Adrenal gland (tissue), 12 donors: Measurements from ENCODE around the gene KCNT1. TPM values are rescaled to one million over a fixed set of nuclear protein-coding genes. Genes with fewer than 3 reads are reported as not detected.

Source experiments
- DNase-seq, 7 donors: peaks; one replicate each; pipeline ENCODE4 v3.0.0-alpha.2; 2019 to 2020
- H3K27ac ChIP-seq, 5 donors: fragments of 200-600 bp; sonication (generic) in 4 of 5; 1 replicate in 3 of 5; 2 replicates in 2 of 5; pipeline versions ENCODE4 v1.5.1 to v1.8.0; 2016 to 2020; ENCODE audit warnings: mild to moderate bottlenecking in 1 of 5
- H3K27me3 ChIP-seq: fragments of 200-600 bp; 2 replicates; pipeline ENCODE4 v1.8.0; 2021
- H3K36me3 ChIP-seq, 2 donors: fragments of 200-600 bp; replicated peaks in 1 of 2; 1 replicate in 1 of 2; 2 replicates in 1 of 2; pipeline versions ENCODE4 v1.5.1 to v1.8.0; 2018 to 2022
- H3K4me1 ChIP-seq, 2 donors: fragments of 200-600 bp; replicated peaks in 1 of 2; 1 replicate in 1 of 2; 2 replicates in 1 of 2; pipeline versions ENCODE4 v1.5.1 to v1.8.0; 2018 to 2021
- H3K4me3 ChIP-seq, 4 donors: fragments of 200-600 bp; sonication (generic) in 3 of 4; one replicate each; pipeline ENCODE4 v1.5.1; 2016 to 2018
- H3K9me3 ChIP-seq, 3 donors: fragments of 200-600 bp; sonication (generic) in 1 of 3; replicated peaks in 1 of 3; 1 replicate in 2 of 3; 2 replicates in 1 of 3; pipeline versions ENCODE4 v1.5.1 to v1.8.0; 2016 to 2021
- CTCF ChIP-seq, 6 experiments: fragments of 450-650 bp in 4 of 6; fragments of 200-600 bp in 2 of 6; sonication (generic) in 1 of 6; IDR thresholded peaks; 1 replicate in 5 of 6; 2 replicates in 1 of 6; pipeline versions ENCODE4 v1.5.1 to v1.8.0; 2016 to 2021; ENCODE audit warnings: antibody characterized with exemption in 6 of 6, mild to moderate bottlenecking in 2 of 6, moderate library complexity in 1 of 6
- POLR2A ChIP-seq, 2 donors: fragments of 450-650 bp; IDR thresholded peaks; one replicate each; pipeline ENCODE4 v1.6.1; 2017; ENCODE audit warnings: antibody characterized with exemption in 2 of 2, mild to moderate bottlenecking in 2 of 2, moderate library complexity in 1 of 2
- WGBS, 4 donors: extraction: QIAGEN DNeasy Blood & Tissue Kit in 2 of 4; methylation state at CpG; one replicate each; pipeline versions ENCODE4 v1.1.5 to v1.1.7; 2013 to 2017; 5-methylcytosine and 5-hydroxymethylcytosine counted together
- intact Hi-C, 2 donors: fragments of 100-400 bp; cut with DNase I; formaldehyde crosslinking; loops; one replicate each; pipeline versions ENCODE4 v1.14.1 to v1.15.0; 2022 to 2023
- polyA plus RNA-seq, 3 donors: library from polyadenylated mRNA; stranded (reverse); fragments of 200-250 nt in 2 of 3; fragments of 350-450 nt in 1 of 3; fragmentation: Illumina TruSeq in 1 of 3; extraction: RNeasy Lipid Tissue Mini Kit (QIAGEN cat#74804) in 1 of 3; gene quantifications; one replicate each; pipeline ENCODE4 v1.2.3, GENCODE V29; 2013 to 2014
- total RNA-seq, 9 donors: library from RNA; depleted of rRNA in 4 of 9; stranded (reverse); fragments of >200 nt in 4 of 9; fragments of 120-200 nt in 1 of 9; fragmentation: NEBNext Ultra II Directional in 1 of 9; extraction: Animal tissue kit (Norgen Biotek cat#: 25700) in 1 of 9; gene quantifications; one replicate each; pipeline versions ENCODE4 v1.1.0 to v1.2.4, GENCODE V29; 2013 to 2023
- donor health status: healthy with polysubstance abuse.
- donor health status: Bipolar disorder and iron deficiency.
- donor health status: DM: yes; HTN: yes; CAD: no.
- donor health status: DM: no; HTN: no; CAD: no.
- donor health status: DM: no; HTN: no; CAD: no.
- donor health status: DM: yes; HTN: yes; CAD: no.

Gene KCNT1
- total and polyA plus RNA-seq, 12 donors = 0.05 to 2.4 (median 0.24) TPM; not detected in 6

GRCh38 chr9:135840107-135840506 lies 138.1 kb downstream of the KCNT1 start:
- whole genome bisulfite sequencing, 4 donors = 97 to 100% (median 98%) methylated on average over 5 to 9 of the region's 9 CpGs
- TF ChIP-seq POLR2A (IDR thresholded peaks at IDR 0.05) (no peak), CTCF (IDR thresholded peaks at IDR 0.05) (no peak)
- H3K9me3 ChIP-seq = no peaks in the 10 kb centered on the region
- no peak for DNase-seq
- H3K4me3 ChIP-seq = no peak overlapping the region
- H3K27ac ChIP-seq = no peak overlapping the region
- intact Hi-C loops = no loop called here
- H3K36me3 ChIP-seq = no peaks in the 10 kb centered on the region
- no peaks in the 10 kb centered on the region for H3K4me1 ChIP-seq
- H3K27me3 ChIP-seq = no peaks in the 10 kb centered on the region

GRCh38 chr9:135840539-135840938 lies 138.6 kb downstream of the KCNT1 start:
- no peak for DNase-seq
- no peak for TF ChIP-seq CTCF (IDR thresholded peaks at IDR 0.05)
- TF ChIP-seq POLR2A (IDR thresholded peaks at IDR 0.05) = no peak
- WGBS, 4 donors = 90 to 96% (median 95%) methylated on average over 7 of the region's 7 CpGs

More at GRCh38 chr9:135840539-135840938, 138.6 kb downstream of the KCNT1 start:
- Histone ChIP-seq H3K9me3 (no peaks in the 10 kb centered on the region), H3K27me3 (no peaks in the 10 kb centered on the region), H3K36me3 (no peaks in the 10 kb centered on the region), H3K4me1 (no peaks in the 10 kb centered on the region), H3K27ac (no peak overlapping the region), H3K4me3 (no peak overlapping the region)
- intact Hi-C loops = no loop called here

Other genes with a start within 250 kb of the KCNT1 start
- 10 to 100 TPM; 10.3 to 34.8 (median 17.5) TPM for gene PPP1R26, start 222.4 kb upstream of the KCNT1 start, total RNA-seq
- gene PPP1R26, start 222.4 kb upstream of the KCNT1 start, polyA plus RNA-seq = 10 to 100 TPM in 2 of 3 donors, 1 to 10 TPM in 1; 3.3 to 20.7 (median 11.5) TPM
- 10 to 100 TPM; 43.7 to 84.1 (median 60.2) TPM for gene MRPS2, start 201.5 kb upstream of the KCNT1 start, total RNA-seq
- 10 to 100 TPM; 31.8 to 62.0 (median 52.0) TPM for gene MRPS2, start 201.5 kb upstream of the KCNT1 start, polyA plus RNA-seq
- not detected for gene LCN1, start 180.7 kb upstream of the KCNT1 start, total RNA-seq
- not detected for gene LCN1, start 180.7 kb upstream of the KCNT1 start, polyA plus RNA-seq
- not detected for gene OBP2A, start 156.1 kb upstream of the KCNT1 start, total RNA-seq
- not detected for gene OBP2A, start 156.1 kb upstream of the KCNT1 start, polyA plus RNA-seq
- under 1 TPM in 1 of 9 donors, not detected in 8; 0.17 TPM for gene PAEP, start 140.4 kb upstream of the KCNT1 start, total RNA-seq
- not detected for gene PAEP, start 140.4 kb upstream of the KCNT1 start, polyA plus RNA-seq
- gene GLT6D1, start 62.6 kb upstream of the KCNT1 start, total RNA-seq = not detected
- not detected for gene GLT6D1, start 62.6 kb upstream of the KCNT1 start, polyA plus RNA-seq
- gene LCN9, start 38.9 kb upstream of the KCNT1 start, total RNA-seq = not detected
- not detected for gene LCN9, start 38.9 kb upstream of the KCNT1 start, polyA plus RNA-seq
- gene SOHLH1, start 2.7 kb upstream of the KCNT1 start, total RNA-seq = not detected
- gene SOHLH1, start 2.7 kb upstream of the KCNT1 start, polyA plus RNA-seq = not detected
- 100 to 1,000 TPM in 1 of 9 donors, 10 to 100 TPM in 8; 21.4 to 108 (median 29.0) TPM for gene CAMSAP1, start 205.4 kb downstream of the KCNT1 start, total RNA-seq
- gene CAMSAP1, start 205.4 kb downstream of the KCNT1 start, polyA plus RNA-seq = 10 to 100 TPM in 1 of 3 donors, 1 to 10 TPM in 2; 4.6 to 17.9 (median 8.8) TPM